ENCODE data around the gene KCNK16.

DNA sequence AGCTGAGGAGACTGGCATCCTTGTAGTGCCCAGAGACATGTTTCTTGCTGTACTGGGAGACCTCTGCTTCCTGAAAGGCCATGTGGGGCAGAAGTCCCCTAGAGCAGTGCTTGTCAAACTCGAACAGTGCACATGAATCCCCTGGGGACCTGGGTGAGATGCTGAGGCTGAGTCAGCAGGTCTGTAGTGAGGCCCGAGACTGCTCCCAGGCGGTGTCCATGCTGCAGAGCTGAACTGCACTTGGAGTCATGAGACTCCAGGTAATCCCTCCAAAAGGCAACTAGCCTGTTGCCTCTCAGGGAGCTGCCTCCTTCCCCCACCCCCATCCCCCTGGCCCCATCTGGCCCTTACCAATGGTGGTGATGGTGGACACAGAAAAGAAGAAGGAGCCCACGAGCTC, 12.0 kb downstream of the KCNK16 start:
- TF ChIP-seq, protein P1, sequence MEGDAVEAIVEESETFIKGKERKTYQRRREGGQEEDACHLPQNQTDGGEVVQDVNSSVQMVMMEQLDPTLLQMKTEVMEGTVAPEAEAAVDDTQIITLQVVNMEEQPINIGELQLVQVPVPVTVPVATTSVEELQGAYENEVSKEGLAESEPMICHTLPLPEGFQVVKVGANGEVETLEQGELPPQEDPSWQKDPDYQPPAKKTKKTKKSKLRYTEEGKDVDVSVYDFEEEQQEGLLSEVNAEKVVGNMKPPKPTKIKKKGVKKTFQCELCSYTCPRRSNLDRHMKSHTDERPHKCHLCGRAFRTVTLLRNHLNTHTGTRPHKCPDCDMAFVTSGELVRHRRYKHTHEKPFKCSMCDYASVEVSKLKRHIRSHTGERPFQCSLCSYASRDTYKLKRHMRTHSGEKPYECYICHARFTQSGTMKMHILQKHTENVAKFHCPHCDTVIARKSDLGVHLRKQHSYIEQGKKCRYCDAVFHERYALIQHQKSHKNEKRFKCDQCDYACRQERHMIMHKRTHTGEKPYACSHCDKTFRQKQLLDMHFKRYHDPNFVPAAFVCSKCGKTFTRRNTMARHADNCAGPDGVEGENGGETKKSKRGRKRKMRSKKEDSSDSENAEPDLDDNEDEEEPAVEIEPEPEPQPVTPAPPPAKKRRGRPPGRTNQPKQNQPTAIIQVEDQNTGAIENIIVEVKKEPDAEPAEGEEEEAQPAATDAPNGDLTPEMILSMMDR (conservative IDR thresholded peaks at IDR 0.05 in 1 of 2, IDR thresholded peaks at IDR 0.05 in 1 of 2; ENCODE audit: low read depth in 1 of 2, low read length in 2 of 2): no peak
- TF ChIP-seq EZH2 (IDR thresholded peaks at IDR 0.05; ENCODE audit: low read length, missing control alignments): no peak

Data from fibroblast of lung (primary cell).